ENCODE data around the gene HJV.
A peak's percentile ranks its signal among the peaks of the same experiment; 100 is the strongest.

Gene HJV

DNA sequence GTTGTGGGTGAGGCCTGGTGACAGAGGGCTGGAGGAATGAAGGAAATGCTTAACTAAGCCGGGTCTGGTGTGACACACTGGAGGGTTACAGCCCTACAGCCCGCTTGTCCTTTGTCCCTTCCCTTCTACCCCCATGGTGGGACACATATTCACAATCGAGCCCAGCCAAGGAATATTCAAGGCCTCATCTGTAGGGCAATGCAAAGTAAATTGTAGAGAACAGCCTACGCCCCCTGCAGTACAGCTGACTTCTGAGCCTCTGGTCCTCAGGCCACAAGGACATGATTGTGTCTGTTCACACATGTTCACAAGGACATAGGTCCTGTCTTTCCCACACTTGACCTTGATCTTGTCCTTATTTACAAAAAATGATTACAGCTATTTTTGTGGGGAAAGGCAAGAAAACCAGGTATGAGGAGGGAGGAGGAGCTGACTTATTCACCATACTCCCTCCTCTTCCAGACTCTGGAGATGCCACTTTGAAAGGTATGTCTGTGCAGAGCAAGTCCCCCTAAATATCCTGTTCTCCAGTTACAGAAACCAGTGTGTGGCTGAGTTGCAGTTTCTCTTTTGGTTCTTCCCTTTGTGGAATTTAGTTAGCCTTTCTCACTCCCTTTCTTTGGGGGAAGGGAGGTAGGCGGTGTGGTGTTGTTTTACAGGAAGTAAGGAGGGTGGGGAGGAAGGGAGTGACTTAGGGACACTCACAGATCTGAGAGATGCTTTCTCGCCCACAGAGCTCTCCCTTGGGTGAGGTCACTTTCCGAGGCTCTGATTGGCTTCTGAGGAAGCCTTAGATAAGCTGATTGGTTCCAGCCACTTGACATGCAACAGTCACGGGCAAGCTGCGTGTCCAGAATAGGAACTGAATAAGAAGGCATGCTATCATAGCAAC, 42.4 kb downstream of the HJV start:
- peak; percentile 20 to 98 (median 86) for DNase-seq

DNA sequence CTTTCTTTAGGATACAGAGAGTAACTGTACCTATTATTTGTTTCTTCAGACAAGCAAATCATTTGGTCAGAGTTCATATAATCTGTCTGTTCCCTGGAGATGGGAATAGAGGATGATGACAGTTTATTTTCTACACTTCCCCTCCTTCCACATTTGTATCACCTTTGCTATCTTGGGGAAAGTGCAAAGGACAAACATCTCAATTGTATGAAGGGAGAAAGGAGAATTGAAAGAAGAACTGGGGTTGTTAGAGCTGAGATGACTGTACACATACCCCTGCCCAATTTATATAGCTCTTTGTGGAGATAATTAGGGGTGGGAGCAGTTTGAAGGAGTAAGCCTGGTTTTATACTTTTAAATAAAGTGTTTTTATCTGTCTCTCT, 43.1 kb downstream of the HJV start:
- no peak for DNase-seq

DNA sequence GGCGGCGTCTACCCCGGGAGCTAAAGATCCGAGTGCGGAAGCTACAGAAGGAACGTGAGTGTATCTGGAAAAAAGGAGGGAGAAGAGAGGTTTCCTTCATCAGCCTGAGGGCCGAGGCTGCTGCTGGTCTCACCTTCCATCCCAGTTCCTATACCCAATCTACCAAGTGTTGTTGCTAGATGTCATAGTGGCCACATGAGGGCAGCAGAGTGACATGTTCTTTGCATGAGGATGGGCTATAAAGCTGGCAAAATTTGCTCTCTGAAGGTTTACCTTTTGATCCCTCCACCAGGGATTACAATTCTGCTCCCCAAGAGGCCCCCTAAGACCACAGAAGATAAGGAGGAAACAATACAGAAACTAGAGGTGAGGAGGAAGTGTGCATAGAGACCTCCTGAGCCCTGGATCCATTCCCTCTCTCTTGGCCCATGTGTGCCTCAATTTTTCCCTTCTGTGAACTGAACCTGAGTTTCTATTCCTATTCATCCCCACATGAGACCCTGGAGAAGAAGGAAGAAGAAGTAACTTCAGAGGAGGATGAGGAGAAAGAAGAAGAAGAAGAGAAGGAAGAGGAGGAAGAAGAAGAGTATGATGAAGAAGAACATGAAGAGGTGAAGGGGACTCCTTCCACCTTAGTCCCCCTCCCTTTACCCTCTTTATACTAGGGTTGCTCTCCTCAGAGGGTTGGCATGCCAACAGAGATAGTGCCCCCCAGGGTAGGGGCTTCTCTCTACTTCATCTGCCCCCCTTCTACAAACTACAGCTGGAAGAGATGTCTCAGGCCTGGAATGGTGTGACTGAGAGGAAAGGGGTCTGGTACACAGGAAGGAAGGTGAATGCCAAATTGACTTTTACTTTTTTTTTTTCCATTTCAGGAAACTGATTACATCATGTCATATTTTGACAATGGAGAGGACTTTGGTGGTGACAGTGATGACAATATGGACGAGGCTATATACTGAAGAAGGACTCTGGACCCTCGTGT, 43.8 kb downstream of the HJV start:
- DNase-seq: peak in 53 of 58 donors; percentile 8 to 82 (median 44)

DNA sequence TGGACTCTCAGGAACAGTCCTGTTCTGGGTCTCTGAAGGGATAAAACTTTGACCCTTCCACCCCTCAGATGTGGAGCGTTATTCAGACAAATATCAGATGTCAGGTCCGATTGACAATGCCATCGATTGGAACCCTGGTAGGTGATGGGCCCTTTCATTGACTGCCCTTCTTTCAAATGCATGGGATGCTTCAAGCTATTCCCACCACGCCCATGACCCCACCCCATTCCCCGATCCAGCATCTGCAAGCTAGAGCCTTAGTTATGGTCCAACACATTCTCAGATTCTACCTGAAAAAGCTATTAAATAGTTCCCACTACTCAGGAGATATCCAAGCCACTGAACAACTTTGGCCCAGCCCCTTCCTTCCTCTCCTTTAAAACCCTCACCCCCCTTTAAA, 44.5 kb downstream of the HJV start:
- no peak for DNase-seq

DNA sequence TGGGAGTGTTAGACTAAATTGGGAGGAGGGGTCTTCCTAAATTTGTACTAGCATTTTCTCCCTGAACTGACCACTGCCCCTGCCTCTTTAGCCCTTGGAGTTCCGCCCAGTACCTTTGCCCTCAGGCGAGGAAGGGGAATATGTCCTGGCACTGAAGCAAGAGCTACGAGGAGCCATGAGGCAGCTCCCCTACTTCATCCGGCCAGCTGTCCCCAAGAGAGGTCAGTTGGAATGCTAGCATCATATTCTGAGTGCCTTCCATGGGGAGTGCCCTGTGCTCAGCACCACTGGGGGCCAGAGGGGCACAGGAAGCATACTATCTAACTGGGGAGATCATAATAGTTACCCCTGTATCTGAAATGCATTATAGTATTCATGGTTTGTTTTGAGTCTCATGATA, 46.3 kb downstream of the HJV start:
- no peak for DNase-seq

DNA sequence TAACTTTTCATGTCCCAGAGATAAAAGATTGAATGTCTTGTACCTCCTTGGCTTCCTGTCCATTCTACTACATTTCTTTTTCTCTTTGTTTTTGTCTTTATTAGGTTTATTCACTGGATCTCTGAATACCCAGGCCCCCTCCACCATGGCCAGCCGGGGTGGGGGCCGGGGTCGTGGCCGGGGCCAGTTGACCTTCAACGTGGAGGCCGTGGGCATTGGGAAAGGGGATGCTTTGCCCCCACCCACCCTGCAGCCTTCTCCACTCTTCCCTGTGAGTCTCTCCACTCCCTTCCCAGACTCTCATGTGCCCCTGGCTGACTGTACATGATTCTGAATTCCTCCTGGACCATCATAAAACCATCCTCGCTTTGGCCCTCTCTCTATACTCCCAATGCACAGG, 46.8 kb downstream of the HJV start:
- no peak for DNase-seq

DNA sequence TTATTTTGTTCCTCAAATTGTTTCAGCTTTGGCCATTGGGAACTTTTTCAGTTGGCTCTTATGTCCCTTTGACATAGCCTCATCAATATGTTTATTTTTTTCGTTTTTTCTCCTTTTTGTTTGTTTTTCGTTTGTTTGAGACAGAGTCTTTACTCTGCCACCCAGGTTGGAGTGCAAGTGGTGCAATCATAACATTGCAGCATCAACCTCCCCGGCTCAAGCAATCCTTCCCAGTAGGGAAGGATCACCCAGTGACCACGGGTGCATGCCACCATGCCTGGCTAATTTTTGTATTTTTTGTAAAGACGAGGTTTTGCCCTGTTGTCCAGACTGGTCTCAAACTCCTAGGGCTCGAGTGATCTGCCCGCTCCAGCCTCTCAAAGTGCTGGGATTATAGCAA, 49.0 kb downstream of the HJV start:
- DNase-seq: no peak
